HepG2 (cell line): ENCODE results near the gene CCT4. TPM values are rescaled to one million over a fixed set of nuclear protein-coding genes. Genes with fewer than 3 reads are reported as not detected.

Experiments
- ATF2 ChIP-seq: sonication (generic); formaldehyde crosslinking; IDR thresholded peaks from 2 replicates; pipeline ENCODE4 v1.4.0; 2020; ENCODE audit warnings: missing genetic modification reagents
- CENPT ChIP-seq: sonication (generic); formaldehyde crosslinking; IDR thresholded peaks from 2 replicates; pipeline ENCODE4 v1.8.0; 2022; ENCODE audit warnings: low read depth, mild to moderate bottlenecking, moderate library complexity, missing genetic modification reagents
- CHCHD3 ChIP-seq: sonication (generic); formaldehyde crosslinking; IDR thresholded peaks from 2 replicates; pipeline ENCODE4 v1.8.0; 2022; ENCODE audit warnings: mild to moderate bottlenecking, missing genetic modification reagents, moderate library complexity
- HBP1 ChIP-seq: IDR thresholded peaks from 2 replicates; pipeline ENCODE4 v1.6.1; 2016; ENCODE audit warnings: low read depth, control low read depth
- KMT2A ChIP-seq: sonication (generic); formaldehyde crosslinking; IDR thresholded peaks from 2 replicates; pipeline ENCODE4 v1.4.0; 2020; ENCODE audit warnings: missing genetic modification reagents
- MEIS1 ChIP-seq: sonication (generic); formaldehyde crosslinking; IDR thresholded peaks from 2 replicates; pipeline ENCODE4 v1.9.0; 2021; ENCODE audit warnings: mild to moderate bottlenecking, missing genetic modification reagents, moderate library complexity, borderline replicate concordance
- MIER3 ChIP-seq: IDR thresholded peaks from 2 replicates; pipeline ENCODE4 v1.6.1; 2016; ENCODE audit warnings: missing compliant biosample characterization, borderline replicate concordance
- NFE2L2 ChIP-seq: fragments of 150-350 bp; IDR thresholded peaks from 2 replicates; pipeline ENCODE4 v1.6.1; 2014; ENCODE audit warnings: low read length
- NFYB ChIP-seq: sonication (generic); formaldehyde crosslinking; IDR thresholded peaks from 2 replicates; pipeline ENCODE4 v1.4.0; 2020; ENCODE audit warnings: missing genetic modification reagents
- PATZ1 ChIP-seq: sonication (generic); formaldehyde crosslinking; IDR thresholded peaks from 2 replicates; pipeline ENCODE4 v1.4.0; 2020; ENCODE audit warnings: missing genetic modification reagents
- RBM39 ChIP-seq: fragments of 200-400 bp; formaldehyde crosslinking; IDR thresholded peaks from one replicate; pipeline ENCODE4 v1.6.1; 2018; ENCODE audit warnings: antibody characterized with exemption, mild to moderate bottlenecking, low read depth, low read length; ENCODE audit not compliant: poor library complexity, severe bottlenecking
- SATB2 ChIP-seq: sonication (generic); formaldehyde crosslinking; IDR thresholded peaks from 2 replicates; pipeline ENCODE4 v1.5.0; 2020; ENCODE audit warnings: missing genetic modification reagents
- SRSF4 ChIP-seq: fragments of 200-400 bp; formaldehyde crosslinking; IDR thresholded peaks from one replicate; pipeline ENCODE4 v1.6.1; 2018; ENCODE audit warnings: mild to moderate bottlenecking, low read depth, low read length, moderate library complexity; ENCODE audit not compliant: poor library complexity, severe bottlenecking
- TCF12 ChIP-seq, 2 experiments: fragments of 450-650 bp in 1 of 2; sonication (generic) in 1 of 2; formaldehyde crosslinking in 1 of 2; IDR thresholded peaks; 2 replicates each; pipeline versions ENCODE4 v1.6.1 to v1.8.0; 2017 to 2022; ENCODE audit warnings: antibody characterized with exemption in 1 of 2, mild to moderate bottlenecking in 1 of 2, missing genetic modification reagents in 1 of 2, moderate library complexity in 1 of 2
- XRCC5 ChIP-seq: fragments of 200-400 bp; formaldehyde crosslinking; optimal IDR thresholded peaks from 2 replicates; pipeline ENCODE3; 2017; ENCODE audit warnings: mild to moderate bottlenecking, low read length
- ZFY ChIP-seq: sonication (generic); formaldehyde crosslinking; IDR thresholded peaks from 2 replicates; pipeline ENCODE4 v1.4.0; 2020; ENCODE audit warnings: missing genetic modification reagents
- ZMYM4 ChIP-seq: sonication (generic); formaldehyde crosslinking; IDR thresholded peaks from 2 replicates; pipeline ENCODE4 v1.8.1; 2023; ENCODE audit warnings: mild to moderate bottlenecking, missing genetic modification reagents
- ZNF274 ChIP-seq: sonication (generic); formaldehyde crosslinking; IDR thresholded peaks from 2 replicates; pipeline ENCODE4 v1.5.1; 2020; ENCODE audit warnings: mild to moderate bottlenecking, missing genetic modification reagents
- ZNF326 ChIP-seq: sonication (generic); formaldehyde crosslinking; IDR thresholded peaks from 2 replicates; pipeline ENCODE4 v1.4.0; 2020; ENCODE audit warnings: missing genetic modification reagents, borderline replicate concordance
- ZNF350 ChIP-seq: sonication (generic); formaldehyde crosslinking; IDR thresholded peaks from 2 replicates; pipeline ENCODE4 v1.4.0; 2020; ENCODE audit warnings: mild to moderate bottlenecking, low read depth, missing genetic modification reagents, borderline replicate concordance
- ZNF44 ChIP-seq: sonication (generic); formaldehyde crosslinking; IDR thresholded peaks from 2 replicates; pipeline ENCODE4 v1.5.1; 2020; ENCODE audit warnings: mild to moderate bottlenecking, missing genetic modification reagents
- ZNF552 ChIP-seq: sonication (generic); formaldehyde crosslinking; IDR thresholded peaks from 2 replicates; pipeline ENCODE4 v1.9.0; 2022; ENCODE audit warnings: missing genetic modification reagents, mild to moderate bottlenecking, borderline replicate concordance
- ZNF737 ChIP-seq: sonication (generic); formaldehyde crosslinking; IDR thresholded peaks from 2 replicates; pipeline ENCODE4 v1.5.0; 2020; ENCODE audit warnings: missing genetic modification reagents, mild to moderate bottlenecking, borderline replicate concordance
- ZNF768 ChIP-seq: sonication (generic); formaldehyde crosslinking; IDR thresholded peaks from 2 replicates; pipeline ENCODE4 v1.4.0; 2020; ENCODE audit warnings: missing genetic modification reagents
- ZSCAN29 ChIP-seq: sonication (generic); formaldehyde crosslinking; conservative IDR thresholded peaks from 2 replicates; pipeline ENCODE4 v1.4.0; 2020; ENCODE audit warnings: mild to moderate bottlenecking, missing genetic modification reagents
- polyA plus RNA-seq, 8 experiments: library from polyadenylated mRNA; depleted of rRNA in 3 of 8; stranded (reverse) in 7 of 8; unstranded in 1 of 8; fragments of >200 nt; fragmentation: Illumina TruSeq in 4 of 8; extraction: Trizol in 4 of 8; gene quantifications; 2 replicates each; pipeline versions ENCODE4 v1.2.1 to v1.2.3, GENCODE V29; 2011 to 2016; ENCODE audit warnings: low read depth in 4 of 8, missing spikeins in 1 of 8, mixed read lengths in 1 of 8; ENCODE audit not compliant: insufficient read depth in 1 of 8
- total RNA-seq, 5 experiments: library from RNA; depleted of rRNA; stranded (reverse); fragments of >200 nt; fragmentation: Illumina TruSeq; extraction: Trizol; gene quantifications; 2 replicates each; pipeline ENCODE4 v1.2.3, GENCODE V29; 2016; ENCODE audit warnings: low read depth in 1 of 5

The CCT4 gene
- total and polyA plus RNA-seq, 2 of the 13 experiments (the other 11 are each of a cell fraction or from before 2014, with no cell fraction given), result 138 to 340 TPM

GRCh38 chr2:61854564-61855317, 33.7 kb downstream of the CCT4 start (continued):
- TF ChIP-seq ZMYM4 (CRISPR knock-in tag) (peak; percentile 49; the same call in 1 of the 2 replicates), ZNF274 (CRISPR knock-in tag) (peak; percentile 89), ZFY (CRISPR knock-in tag) (peak; percentile 34; the same call in 1 of the 2 replicates), TCF12 (IDR thresholded peaks at IDR 0.05) (no peak), TCF12 (CRISPR knock-in tag; IDR thresholded peaks at IDR 0.05) (no peak), PATZ1 (CRISPR knock-in tag) (peak; percentile 8; the same call in 1 of the 2 replicates), ZNF768 (no peak), ZNF737 (CRISPR knock-in tag) (no peak), RBM39 (peak; percentile 65), MIER3 (CRISPR knock-in tag) (no peak; the same call in 1 of the 2 replicates), ZNF350 (0 out of 2 replicates have a peak, but pooled peaks have one; percentile 13), CENPT (CRISPR knock-in tag) (peak; percentile 86; the same call in 1 of the 2 replicates), MEIS1 (CRISPR knock-in tag) (no peak), XRCC5 (no peak), SRSF4 (no peak), CHCHD3 (CRISPR knock-in tag) (0 out of 2 replicates have a peak, but pooled peaks have one; percentile 19), ZNF44 (CRISPR knock-in tag) (0 out of 2 replicates have a peak, but pooled peaks have one; percentile 14), HBP1 (peak; percentile 29; the same call in 1 of the 2 replicates), KMT2A (CRISPR knock-in tag) (peak; percentile 67; the same call in 1 of the 2 replicates), SATB2 (no peak), ZNF326 (CRISPR knock-in tag) (no peak), NFE2L2 (peak; percentile 40; the same call in 1 of the 2 replicates), NFYB (CRISPR knock-in tag) (peak; percentile 93), ZNF552 (CRISPR knock-in tag) (no peak), ATF2 (CRISPR knock-in tag) (0 out of 2 replicates have a peak, but pooled peaks have one; percentile 8), ZSCAN29 (peak; percentile 88)
